GM12872 (cell line): ENCODE results near the gene GPR65.

Experiments
- CTCF ChIP-seq: IDR thresholded peaks from 3 replicates; pipeline ENCODE4 v1.5.1; 2011; ENCODE audit warnings: low read depth, mild to moderate bottlenecking, low read length, moderate library complexity; ENCODE audit not compliant: insufficient read depth

GPR65 gene

DNA sequence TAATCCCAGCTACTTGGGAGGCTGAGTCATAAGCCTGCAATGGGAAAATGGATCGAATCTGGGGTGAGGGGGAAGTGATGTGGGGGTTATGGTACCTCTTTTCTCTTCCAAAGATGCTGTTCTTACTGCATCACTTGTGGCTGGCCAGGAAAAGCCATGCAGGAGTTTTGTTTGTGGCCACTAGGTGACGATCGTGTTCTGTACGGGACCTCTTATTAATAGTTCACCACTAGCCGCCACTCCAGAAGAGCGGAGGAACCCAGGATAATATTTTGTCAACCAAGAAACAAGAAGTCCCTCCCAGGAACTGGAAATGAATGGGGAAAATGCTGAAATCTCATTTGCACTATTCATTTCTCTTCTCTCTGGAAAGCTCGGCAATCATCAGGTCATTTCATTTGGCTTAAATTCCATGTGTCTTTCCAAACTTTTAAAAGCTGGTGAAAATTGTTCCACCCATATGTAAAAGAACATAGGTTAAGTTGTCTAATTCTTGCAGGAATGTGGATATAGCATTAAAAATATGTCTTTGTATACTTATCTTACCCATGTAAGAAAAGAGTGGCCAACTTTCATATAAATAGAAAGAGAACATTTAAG lies 8.9 kb downstream of the GPR65 start:
- peak; percentile 91 for TF ChIP-seq CTCF

- no peak for TF ChIP-seq CTCF
These were observed 11.8 kb downstream of the GPR65 start for GRCh38 chr14:88016768-88017167.

GRCh38 chr14:88017535-88017934 lies 12.6 kb downstream of the GPR65 start:
- no peak for TF ChIP-seq CTCF

DNA sequence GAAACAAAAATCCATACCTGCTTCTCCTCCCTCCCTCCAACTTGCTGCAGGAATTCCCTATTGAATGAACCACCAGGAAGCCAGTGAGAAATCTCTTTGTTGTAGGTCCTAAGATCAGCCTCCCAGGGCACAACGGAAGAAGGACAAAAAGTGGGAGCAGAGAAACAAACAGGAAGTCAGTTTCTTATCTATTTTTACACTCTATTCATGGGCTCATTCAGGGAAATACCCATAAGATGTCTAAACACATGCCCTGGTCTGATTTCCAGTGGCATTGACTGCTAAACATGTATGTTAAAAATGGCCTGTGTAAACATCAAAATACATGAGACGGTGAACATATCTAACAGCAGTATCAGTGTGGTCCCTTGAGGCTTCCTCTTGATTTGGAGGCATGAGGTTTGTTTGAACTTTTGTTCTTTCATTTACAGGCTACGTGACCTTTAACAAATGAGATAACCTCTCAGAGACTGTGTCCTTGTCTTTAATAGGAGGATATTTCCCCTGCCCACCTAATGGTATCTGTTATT lies 18.8 kb downstream of the GPR65 start:
- no peak for TF ChIP-seq CTCF

DNA sequence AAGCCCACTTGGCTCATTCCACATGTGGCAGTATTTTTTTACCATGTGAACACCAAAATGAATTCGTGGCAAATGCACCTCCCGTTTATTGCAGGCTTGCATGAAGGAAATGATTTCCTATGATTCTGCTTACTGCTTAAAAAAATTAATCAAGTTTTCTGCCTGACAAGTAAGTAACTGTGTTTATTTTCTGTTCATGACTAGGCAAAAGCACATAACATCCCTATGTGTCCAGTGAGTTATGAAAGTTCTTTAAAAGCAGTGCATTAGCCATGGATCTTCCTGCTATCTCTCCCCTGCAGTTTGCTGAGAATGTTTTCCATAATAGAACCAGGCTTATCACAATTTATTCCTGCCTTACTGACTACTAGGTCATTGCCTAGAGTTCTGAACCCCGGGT lies 20.4 kb downstream of the GPR65 start:
- no peak for TF ChIP-seq CTCF

DNA sequence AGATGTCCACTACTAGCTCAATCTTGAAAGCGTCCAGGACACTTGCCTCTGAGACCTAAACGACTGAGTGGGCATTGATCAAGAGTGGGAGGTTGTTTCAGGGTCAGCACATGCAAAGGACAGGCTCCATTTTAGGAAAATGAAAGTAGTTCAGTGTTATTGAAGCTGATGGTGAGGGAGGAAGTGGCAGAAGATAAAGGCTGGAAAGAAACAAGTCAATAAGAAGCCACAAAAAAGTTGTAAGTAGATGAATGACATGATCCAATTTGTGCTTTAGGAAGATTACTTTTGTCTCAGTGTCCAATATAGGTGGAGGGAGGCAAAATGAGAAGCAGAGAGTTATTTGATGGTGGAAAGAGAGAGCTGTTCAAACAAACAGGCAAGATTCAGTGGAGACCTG lies 22.0 kb downstream of the GPR65 start:
- TF ChIP-seq CTCF = no peak

GRCh38 chr14:88029500-88029899 lies 24.6 kb downstream of the GPR65 start:
- no peak for TF ChIP-seq CTCF
